Mesendoderm (in vitro differentiated cells): ENCODE results near the gene USP32.
A peak's percentile ranks its signal among the peaks of the same experiment; 100 is the strongest.

ENCODE experiments used
- DNase-seq: peaks from one replicate; pipeline ENCODE4 v3.0.0; 2013
- H2AK5ac ChIP-seq: 2 replicates; pipeline ENCODE4 v1.6.1; 2013; ENCODE audit warnings: low read length, inconsistent platforms
- H2BK120ac ChIP-seq: 2 replicates; pipeline ENCODE4 v1.6.1; 2013; ENCODE audit warnings: low read depth, mild to moderate bottlenecking, low read length, moderate library complexity, mixed read lengths
- H2BK15ac ChIP-seq: replicated peaks from 2 replicates; pipeline ENCODE4 v1.6.1; 2013; ENCODE audit warnings: low read depth, mild to moderate bottlenecking, moderate library complexity
- H2BK5ac ChIP-seq: 2 replicates; pipeline ENCODE4 v1.6.1; 2013; ENCODE audit warnings: low read length, inconsistent platforms
- H3K18ac ChIP-seq: 2 replicates; pipeline ENCODE4 v1.6.1; 2013; ENCODE audit warnings: mild to moderate bottlenecking, low read length, mixed read lengths
- H3K23ac ChIP-seq: one replicate; pipeline ENCODE4 v1.6.1; 2013; ENCODE audit warnings: low read length
- H3K27ac ChIP-seq: 2 replicates; pipeline ENCODE4 v1.5.1; 2013; ENCODE audit warnings: low read depth, mild to moderate bottlenecking, inconsistent platforms, low read length, moderate library complexity
- H3K27me3 ChIP-seq: 2 replicates; pipeline ENCODE4 v1.6.1; 2013; ENCODE audit warnings: low read length, control low read depth, mild to moderate bottlenecking, inconsistent platforms; ENCODE audit not compliant: insufficient read depth, poor library complexity
- H3K36me3 ChIP-seq: 2 replicates; pipeline ENCODE4 v1.6.1; 2013; ENCODE audit warnings: low read length, inconsistent platforms; ENCODE audit not compliant: control insufficient read depth, insufficient read depth
- H3K4ac ChIP-seq: one replicate; pipeline ENCODE4 v1.6.1; 2013; ENCODE audit warnings: low read depth, mild to moderate bottlenecking, low read length, moderate library complexity
- H3K4me1 ChIP-seq: 2 replicates; pipeline ENCODE4 v1.6.1; 2013; ENCODE audit warnings: low read depth, low read length, inconsistent platforms; ENCODE audit not compliant: control insufficient read depth
- H3K4me2 ChIP-seq: 2 replicates; pipeline ENCODE4 v1.6.1; 2013; ENCODE audit warnings: low read length
- H3K4me3 ChIP-seq: 2 replicates; pipeline ENCODE4 v1.5.1; 2013; ENCODE audit warnings: mild to moderate bottlenecking, low read length
- H3K56ac ChIP-seq: one replicate; pipeline ENCODE4 v1.6.1; 2013; ENCODE audit warnings: low read length
- H3K79me1 ChIP-seq: 2 replicates; pipeline ENCODE4 v1.6.1; 2013; ENCODE audit warnings: low read length, inconsistent platforms
- H3K79me2 ChIP-seq: 2 replicates; pipeline ENCODE4 v1.6.1; 2013; ENCODE audit warnings: mild to moderate bottlenecking, low read length; ENCODE audit not compliant: control insufficient read depth, insufficient read depth
- H3K9ac ChIP-seq: 2 replicates; pipeline ENCODE4 v1.6.1; 2013; ENCODE audit warnings: low read length, inconsistent platforms
- H4K5ac ChIP-seq: one replicate; pipeline ENCODE4 v1.6.1; 2013; ENCODE audit warnings: low read length
- H4K8ac ChIP-seq: one replicate; pipeline ENCODE4 v1.6.1; 2013; ENCODE audit warnings: low read depth, mild to moderate bottlenecking, control low read depth, low read length, moderate library complexity
- WGBS: extraction: QIAGEN DNeasy Blood & Tissue Kit; methylation state at CpG from one replicate; pipeline ENCODE4 v1.1.7; 2013; ENCODE audit warnings: low lambda C conversion rate, missing lambda C conversion rate; ENCODE audit not compliant: insufficient coverage; ENCODE audit errors: extremely low coverage; 5-methylcytosine and 5-hydroxymethylcytosine counted together

Gene USP32

DNA sequence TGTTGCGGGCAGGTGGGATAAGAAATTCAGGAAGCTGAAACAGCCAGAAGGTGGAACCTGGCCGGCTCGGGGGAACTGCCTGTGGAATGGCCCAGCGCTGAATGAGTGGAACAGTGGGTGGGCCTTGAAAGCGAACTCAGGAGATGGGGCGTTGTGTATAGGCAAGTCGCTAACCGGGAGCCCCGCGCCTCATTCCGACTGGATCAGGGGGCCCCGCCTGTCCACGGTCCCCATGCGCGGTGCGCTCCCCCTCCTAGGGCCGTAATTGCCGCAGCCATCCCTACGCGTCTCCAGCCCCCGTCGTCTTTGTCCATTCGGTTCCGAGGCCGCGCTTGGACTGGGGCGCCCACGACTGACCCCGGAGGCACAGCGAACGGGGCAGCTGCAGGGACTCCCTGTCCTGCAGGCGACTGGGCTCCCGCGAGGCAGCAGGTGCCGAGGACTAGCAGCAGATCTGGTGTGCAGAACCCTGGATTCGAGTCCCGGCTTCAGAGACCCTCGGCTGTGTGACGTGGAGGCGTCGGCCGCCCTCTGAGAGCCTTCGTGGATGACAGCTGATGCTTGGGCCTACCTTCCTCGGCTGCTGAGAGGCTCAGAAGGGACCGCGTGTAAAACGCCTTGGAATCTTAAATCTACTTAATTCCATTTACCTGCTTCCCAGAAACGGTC is 253.0 kb downstream of the USP32 start:
- DNase-seq: no peak
- no peak overlapping the region for H3K9ac ChIP-seq
- H3K56ac ChIP-seq: no peak overlapping the region
- no peak overlapping the region for H2BK15ac ChIP-seq
- no peak overlapping the region for H3K23ac ChIP-seq
- H4K8ac ChIP-seq: no peak overlapping the region
- H3K79me2 ChIP-seq: no peaks in the 10 kb centered on the region
- no peak overlapping the region for H3K4me3 ChIP-seq
- no peak overlapping the region for H3K4ac ChIP-seq
- no peak overlapping the region for H2BK120ac ChIP-seq
- H3K4me2 ChIP-seq: no peak overlapping the region
- H2AK5ac ChIP-seq: no peak overlapping the region
- H3K4me1 ChIP-seq: peaks cover 2% of the 10 kb centered on the region
- no peak overlapping the region for H2BK5ac ChIP-seq
- H3K27ac ChIP-seq: no peak overlapping the region
- no CpG with 5 or more reads among the region's 48 CpGs for WGBS
- no peak overlapping the region for H3K18ac ChIP-seq
- H3K79me1 ChIP-seq: no peaks in the 10 kb centered on the region
- H3K27me3 ChIP-seq: peaks cover 38% of the 10 kb centered on the region
- no peaks in the 10 kb centered on the region for H3K36me3 ChIP-seq
- H4K5ac ChIP-seq: no peak overlapping the region

DNA sequence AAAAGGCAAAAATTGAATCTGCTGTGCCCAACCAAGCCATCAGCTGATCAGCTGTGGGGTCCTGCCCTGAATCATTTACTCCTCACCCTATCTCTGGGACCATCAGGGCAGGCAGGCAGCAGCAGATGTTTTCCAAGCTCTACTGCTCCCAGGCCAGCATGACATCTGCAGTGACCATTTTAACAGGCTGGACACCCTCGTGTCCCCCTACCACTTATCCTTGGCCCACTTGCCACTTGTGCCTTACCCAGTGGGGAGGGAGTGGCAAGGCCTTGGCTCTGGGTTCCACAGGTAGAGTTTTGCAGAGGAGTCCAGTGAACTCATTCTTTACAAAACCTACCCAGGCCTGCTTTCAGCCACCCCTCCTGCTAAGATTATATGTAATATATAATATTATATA is 254.2 kb downstream of the USP32 start:
- no peak for DNase-seq
- Histone ChIP-seq H3K27ac (no peak overlapping the region), H3K18ac (no peak overlapping the region), H2BK5ac (no peak overlapping the region), H2BK120ac (no peak overlapping the region), H3K36me3 (no peaks in the 10 kb centered on the region), H3K4me3 (no peak overlapping the region), H3K79me1 (no peaks in the 10 kb centered on the region), H4K5ac (no peak overlapping the region), H4K8ac (no peak overlapping the region), H3K79me2 (no peaks in the 10 kb centered on the region), H3K4ac (no peak overlapping the region), H3K56ac (no peak overlapping the region), H3K4me1 (peaks cover 2% of the 10 kb centered on the region), H3K9ac (no peak overlapping the region), H3K4me2 (no peak overlapping the region), H3K23ac (peak overlapping the region; percentile 45), H3K27me3 (peaks cover 38% of the 10 kb centered on the region), H2BK15ac (no peak overlapping the region), H2AK5ac (no peak overlapping the region)
- WGBS: no CpG with 5 or more reads among the region's 1 CpG

- Histone ChIP-seq H2BK5ac (no peak overlapping the region), H3K18ac (no peak overlapping the region), H3K4me2 (no peak overlapping the region), H3K4me1 (no peaks in the 10 kb centered on the region), H3K27ac (no peak overlapping the region), H4K8ac (no peak overlapping the region), H3K9ac (no peak overlapping the region), H4K5ac (no peak overlapping the region), H3K4me3 (no peak overlapping the region), H3K79me1 (no peaks in the 10 kb centered on the region), H2AK5ac (no peak overlapping the region), H3K4ac (no peak overlapping the region), H2BK120ac (no peak overlapping the region), H3K27me3 (peaks cover 33% of the 10 kb centered on the region), H3K79me2 (no peaks in the 10 kb centered on the region), H2BK15ac (no peak overlapping the region), H3K36me3 (no peaks in the 10 kb centered on the region), H3K56ac (no peak overlapping the region), H3K23ac (no peak overlapping the region)
- WGBS: no CpG with 5 or more reads among the region's 13 CpGs
- DNase-seq: no peak
Observed at GRCh38 chr17:60135951-60136666, 255.8 kb downstream of the USP32 start.

DNA sequence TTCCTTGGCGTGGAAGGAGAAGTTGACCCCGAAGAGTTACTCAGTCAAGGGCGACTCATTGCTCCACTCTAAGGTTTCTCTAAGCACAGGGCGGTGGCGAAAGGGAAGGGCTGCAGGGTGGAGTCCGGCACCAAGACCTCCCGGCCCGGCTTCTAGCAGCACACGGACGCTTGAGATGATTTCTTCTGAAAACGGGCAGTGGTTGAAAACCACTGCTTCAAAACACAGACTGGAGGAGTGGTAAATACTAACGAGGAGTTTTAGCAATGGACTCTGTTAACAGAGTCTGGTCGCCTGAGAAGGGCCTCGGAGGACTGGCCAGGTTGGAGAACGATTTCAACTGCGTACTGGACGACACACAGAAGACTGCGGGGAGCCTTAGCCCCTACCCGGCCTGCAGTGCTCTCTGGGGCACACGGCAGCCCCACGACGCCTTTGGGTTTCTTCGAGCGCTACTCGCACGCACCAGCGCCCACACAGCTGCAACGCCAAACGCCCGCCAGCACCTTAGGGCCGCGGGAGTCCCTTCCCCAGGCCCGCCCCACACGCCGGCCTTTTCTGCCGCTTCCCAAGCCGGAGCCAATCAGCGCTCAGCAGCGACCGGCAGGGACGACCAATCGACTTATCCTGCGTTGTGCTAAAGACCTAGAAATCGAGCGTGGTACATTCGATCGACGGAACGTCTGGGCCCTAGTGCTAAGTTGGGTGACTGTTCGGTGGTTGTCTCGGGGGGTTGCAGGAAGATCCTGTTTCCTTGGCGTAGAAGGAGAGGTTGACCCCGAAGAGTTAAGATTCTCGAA is 256.6 kb downstream of the USP32 start:
- Histone ChIP-seq H2BK15ac (no peak overlapping the region), H4K8ac (no peak overlapping the region)

GRCh38 chr17:60134396-60135150 is 257.4 kb downstream of the USP32 start:
- no CpG with 5 or more reads among the region's 16 CpGs for WGBS
- no peak for DNase-seq
- no peak overlapping the region for H3K27ac ChIP-seq

More for the DNA sequence above, 256.6 kb downstream of the USP32 start:
- no peak overlapping the region for H3K4ac ChIP-seq
- H3K4me2 ChIP-seq: peak overlapping the region; percentile 82
- H3K79me1 ChIP-seq: no peaks in the 10 kb centered on the region
- peak overlapping the region; percentile 92 for H3K9ac ChIP-seq
- no peak overlapping the region for H2BK5ac ChIP-seq
- no peak overlapping the region for H3K23ac ChIP-seq
- H3K79me2 ChIP-seq: no peaks in the 10 kb centered on the region
- H3K27ac ChIP-seq: no peak overlapping the region
- DNase-seq: peak; percentile 92
- peak overlapping the region; percentile 92 for H3K4me3 ChIP-seq
- no CpG with 5 or more reads among the region's 54 CpGs for WGBS
- H3K36me3 ChIP-seq: no peaks in the 10 kb centered on the region
- H2AK5ac ChIP-seq: no peak overlapping the region
- H3K27me3 ChIP-seq: peaks cover 26% of the 10 kb centered on the region
- H2BK120ac ChIP-seq: no peak overlapping the region
- no peaks in the 10 kb centered on the region for H3K4me1 ChIP-seq
- H3K56ac ChIP-seq: peak overlapping the region; percentile 95
- no peak overlapping the region for H4K5ac ChIP-seq
- H3K18ac ChIP-seq: no peak overlapping the region

More at GRCh38 chr17:60134396-60135150, 257.4 kb downstream of the USP32 start:
- Histone ChIP-seq H3K4me2 (peak overlapping the region; percentile 82), H2BK120ac (no peak overlapping the region), H3K79me2 (no peaks in the 10 kb centered on the region), H3K56ac (peak overlapping the region; percentile 95), H3K4me1 (no peaks in the 10 kb centered on the region), H3K23ac (no peak overlapping the region), H3K4me3 (peak overlapping the region; percentile 92), H4K5ac (no peak overlapping the region), H3K79me1 (no peaks in the 10 kb centered on the region), H3K4ac (no peak overlapping the region), H3K36me3 (no peaks in the 10 kb centered on the region), H3K9ac (peak overlapping the region; percentile 92), H2BK15ac (no peak overlapping the region), H2AK5ac (no peak overlapping the region), H4K8ac (no peak overlapping the region), H3K18ac (no peak overlapping the region), H2BK5ac (no peak overlapping the region), H3K27me3 (peaks cover 20% of the 10 kb centered on the region)
